ENCODE results near the gene DIPK1B. TPM values are rescaled to one million over a fixed set of nuclear protein-coding genes. Genes with fewer than 3 reads are reported as not detected.
A peak's percentile ranks its signal among the peaks of the same experiment; 100 is the strongest.

DIPK1B gene
- total and polyA plus RNA-seq, 11 donors, result 14.4 to 46.3 (median 19.8) TPM

DNA sequence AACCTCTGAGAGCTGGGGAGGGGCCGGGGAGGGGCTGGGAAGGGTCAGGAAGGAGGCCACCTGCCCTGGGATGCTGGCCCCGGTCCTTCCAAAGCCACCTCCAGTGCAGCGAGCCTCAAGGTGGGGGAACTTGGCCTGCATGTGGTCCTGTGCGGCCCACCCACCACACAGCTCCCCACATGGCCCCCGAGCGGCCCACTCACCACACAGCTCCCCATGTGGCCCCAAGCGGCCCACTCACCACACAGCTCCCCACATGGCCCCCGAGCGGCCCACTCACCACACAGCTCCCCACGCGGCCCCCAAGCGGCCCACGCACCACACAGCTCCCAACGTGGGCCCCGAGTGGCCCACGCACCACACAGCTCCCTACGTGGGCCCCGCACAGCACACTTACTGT is 32.4 kb downstream of the DIPK1B start:
- peaks cover 0 to 19% (median 0%) of the 10 kb centered on the region in 9 donors for H3K27me3 ChIP-seq
- DNase-seq (peak in 1 of 5 donors; percentile 41), ATAC-seq (no peak)
- TF ChIP-seq, protein P1, sequence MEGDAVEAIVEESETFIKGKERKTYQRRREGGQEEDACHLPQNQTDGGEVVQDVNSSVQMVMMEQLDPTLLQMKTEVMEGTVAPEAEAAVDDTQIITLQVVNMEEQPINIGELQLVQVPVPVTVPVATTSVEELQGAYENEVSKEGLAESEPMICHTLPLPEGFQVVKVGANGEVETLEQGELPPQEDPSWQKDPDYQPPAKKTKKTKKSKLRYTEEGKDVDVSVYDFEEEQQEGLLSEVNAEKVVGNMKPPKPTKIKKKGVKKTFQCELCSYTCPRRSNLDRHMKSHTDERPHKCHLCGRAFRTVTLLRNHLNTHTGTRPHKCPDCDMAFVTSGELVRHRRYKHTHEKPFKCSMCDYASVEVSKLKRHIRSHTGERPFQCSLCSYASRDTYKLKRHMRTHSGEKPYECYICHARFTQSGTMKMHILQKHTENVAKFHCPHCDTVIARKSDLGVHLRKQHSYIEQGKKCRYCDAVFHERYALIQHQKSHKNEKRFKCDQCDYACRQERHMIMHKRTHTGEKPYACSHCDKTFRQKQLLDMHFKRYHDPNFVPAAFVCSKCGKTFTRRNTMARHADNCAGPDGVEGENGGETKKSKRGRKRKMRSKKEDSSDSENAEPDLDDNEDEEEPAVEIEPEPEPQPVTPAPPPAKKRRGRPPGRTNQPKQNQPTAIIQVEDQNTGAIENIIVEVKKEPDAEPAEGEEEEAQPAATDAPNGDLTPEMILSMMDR (IDR thresholded peaks at IDR 0.05), result no peak
- no peak for TF ChIP-seq POLR2A (IDR thresholded peaks at IDR 0.05)
- peak overlapping the region in 4 of 12 donors; percentile 24 to 55 (median 38) for H3K4me3 ChIP-seq
- peaks cover 0 to 64% (median 34%) of the 10 kb centered on the region in 12 donors for H3K4me1 ChIP-seq
- no peaks in the 10 kb centered on the region for H3K9me3 ChIP-seq
- WGBS, 4 donors, result 87 to 100% (median 93%) methylated on average over 3 to 18 of the region's 18 CpGs
- intact Hi-C loops (cut with DNase I), result no loop called here
- peak overlapping the region in 5 of 12 donors; percentile 61 to 85 (median 78) for H3K27ac ChIP-seq
- no peaks in the 10 kb centered on the region for H3K36me3 ChIP-seq

DNA sequence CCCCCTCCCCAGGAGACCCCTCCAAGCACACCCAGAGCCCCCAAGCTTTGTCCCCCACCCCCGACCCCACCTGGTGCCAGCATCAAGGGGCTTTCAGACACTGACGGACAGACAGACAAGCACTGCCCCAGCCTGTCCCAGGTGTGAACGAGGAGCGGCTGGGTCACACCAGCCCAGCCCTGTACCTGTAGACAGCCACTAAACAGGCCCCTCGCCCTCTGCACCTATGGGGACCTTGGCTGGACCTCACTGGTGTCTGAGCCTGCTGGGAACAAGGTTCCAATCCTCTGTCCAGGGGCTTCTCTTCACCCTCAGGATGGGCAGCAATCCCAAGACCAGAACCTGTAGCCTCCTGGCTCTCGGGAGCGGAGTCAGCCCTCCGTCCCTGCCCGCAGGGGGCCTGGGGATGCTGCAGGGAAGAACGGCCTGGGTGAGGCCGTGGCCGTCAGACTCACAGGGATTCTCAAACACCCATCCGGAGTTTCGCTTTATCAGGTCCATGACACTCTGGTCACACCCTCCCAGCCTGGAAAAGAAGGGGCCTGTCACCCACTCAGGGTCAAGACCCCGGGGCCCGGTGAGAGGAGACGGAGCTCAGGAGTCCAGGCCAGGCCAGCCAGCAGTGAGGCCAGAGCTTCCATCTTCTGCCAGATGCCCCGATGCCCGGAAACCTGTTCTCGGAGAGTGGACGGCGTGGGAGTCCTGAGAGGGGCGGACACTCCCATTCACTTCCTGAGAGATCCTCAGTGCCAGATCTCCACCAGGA is 33.2 kb downstream of the DIPK1B start:
- TF ChIP-seq POLR2A (IDR thresholded peaks at IDR 0.05), result peak in 1 of 2 donors; percentile 41
- TF ChIP-seq, protein P1 (IDR thresholded peaks at IDR 0.05), result no peak
- no peaks in the 10 kb centered on the region for H3K36me3 ChIP-seq
- 68 to 76% (median 74%) methylated on average over 22 to 23 of the region's 23 CpGs for WGBS, 4 donors
- peak overlapping the region; percentile 35 to 85 (median 68) for H3K27ac ChIP-seq
- intact Hi-C loops (cut with DNase I), result no loop called here
- peaks cover 0 to 19% (median 0%) of the 10 kb centered on the region in 9 donors for H3K27me3 ChIP-seq
- H3K9me3 ChIP-seq, result no peaks in the 10 kb centered on the region
- ATAC-seq (peak; percentile 9 to 50 (median 20)), DNase-seq (peak in 3 of 5 donors; percentile 56 to 72 (median 65))
- peaks cover 0 to 66% (median 35%) of the 10 kb centered on the region in 12 donors for H3K4me1 ChIP-seq
- peak overlapping the region; percentile 14 to 55 (median 30) for H3K4me3 ChIP-seq

DNA sequence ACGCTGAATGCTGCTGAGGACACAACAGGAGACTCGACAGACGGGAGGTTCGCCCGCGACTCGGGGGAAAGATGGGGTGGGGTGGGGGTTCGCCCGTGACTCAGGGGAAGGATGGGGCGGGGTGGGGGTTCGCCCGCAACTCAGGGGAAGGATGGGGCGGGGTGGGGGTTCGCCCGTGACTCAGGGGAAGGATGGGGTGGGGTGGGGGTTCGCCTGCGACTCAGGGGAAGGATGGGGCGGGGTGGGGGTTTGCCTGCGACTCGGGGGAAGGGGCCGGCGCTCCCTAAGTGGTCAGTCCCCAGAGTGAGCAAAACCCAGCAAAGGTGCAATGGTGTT is 33.8 kb downstream of the DIPK1B start:
- intact Hi-C loops (cut with DNase I), result no loop called here
- H3K4me1 ChIP-seq, result peaks cover 0 to 60% (median 30%) of the 10 kb centered on the region in 12 donors
- ATAC-seq (no peak), DNase-seq (peak in 1 of 5 donors; percentile 67)
- no peaks in the 10 kb centered on the region for H3K36me3 ChIP-seq
- TF ChIP-seq POLR2A (IDR thresholded peaks at IDR 0.05), result no peak
- TF ChIP-seq, protein P1 (IDR thresholded peaks at IDR 0.05), result no peak
- WGBS, 4 donors, result 52 to 72% (median 66%) methylated on average over 12 to 22 of the region's 22 CpGs
- H3K27ac ChIP-seq, result peak overlapping the region in 9 of 12 donors; percentile 25 to 84 (median 68)
- peaks cover 0 to 18% (median 0%) of the 10 kb centered on the region in 9 donors for H3K27me3 ChIP-seq
- H3K4me3 ChIP-seq, result peak overlapping the region in 5 of 12 donors; percentile 24 to 55 (median 28)
- H3K9me3 ChIP-seq, result peaks cover 0 to under 1% (median 0%) of the 10 kb centered on the region in 12 donors

DNA sequence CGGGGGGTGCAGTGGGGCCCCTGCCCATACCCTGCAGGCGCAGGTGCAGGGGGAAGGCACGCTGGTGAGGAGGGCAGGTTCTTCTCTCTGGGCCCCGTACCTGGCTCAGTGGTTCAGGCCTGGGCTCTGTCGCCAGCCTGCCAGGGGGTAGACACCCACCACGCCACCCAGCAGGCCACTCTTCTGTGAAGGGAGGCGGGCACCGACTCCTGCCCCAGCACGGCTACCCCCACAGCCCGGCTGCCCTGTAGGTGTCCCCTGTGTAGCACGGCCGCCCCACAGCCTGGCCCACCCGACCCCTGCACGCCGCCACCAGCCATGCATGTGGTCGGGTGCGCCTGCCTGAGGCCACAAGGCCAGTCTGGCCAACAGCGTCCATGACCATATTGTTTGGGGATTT is 34.2 kb downstream of the DIPK1B start:
- no peak for ATAC-seq
- Histone ChIP-seq H3K36me3 (no peaks in the 10 kb centered on the region), H3K27ac (peak overlapping the region in 7 of 12 donors; percentile 25 to 75 (median 68)), H3K27me3 (peaks cover 0 to 14% (median 0%) of the 10 kb centered on the region in 9 donors), H3K4me3 (peak overlapping the region in 1 of 12 donors; percentile 55), H3K9me3 (peaks cover 0 to 6% (median 0%) of the 10 kb centered on the region in 12 donors), H3K4me1 (peaks cover 0 to 55% (median 25%) of the 10 kb centered on the region in 12 donors)
- DNase-seq, result peak in 3 of 5 donors; percentile 24 to 61 (median 24)
- WGBS, 4 donors, result 90 to 95% (median 92%) methylated on average over 10 to 18 of the region's 18 CpGs
- TF ChIP-seq, protein P1 (IDR thresholded peaks at IDR 0.05), result no peak
- TF ChIP-seq POLR2A (IDR thresholded peaks at IDR 0.05), result no peak
- intact Hi-C loops (cut with DNase I), result no loop called here
